Prostate gland (tissue), 2 donors: ENCODE measurements around the gene USP9X.

Source experiments
- POLR2A ChIP-seq: fragments of 450-650 bp; IDR thresholded peaks from one replicate; pipeline ENCODE4 v1.6.1; 2016; ENCODE audit warnings: antibody characterized with exemption, mild to moderate bottlenecking
- POLR2AphosphoS5 ChIP-seq: sonication (generic); formaldehyde crosslinking; IDR thresholded peaks from one replicate; pipeline ENCODE4 v1.6.1; 2017; ENCODE audit warnings: antibody characterized with exemption
- TF ChIP-seq, protein P1 (sequence below), 4 experiments: fragments of 200-600 bp in 2 of 4; fragments of 450-650 bp in 2 of 4; sonication (generic) in 2 of 4; IDR thresholded peaks; 1 replicate in 3 of 4; 2 replicates in 1 of 4; pipeline ENCODE4 v1.5.1; 2016 to 2019; ENCODE audit warnings: antibody characterized with exemption in 4 of 4, mild to moderate bottlenecking in 2 of 4, moderate library complexity in 2 of 4

DNA sequence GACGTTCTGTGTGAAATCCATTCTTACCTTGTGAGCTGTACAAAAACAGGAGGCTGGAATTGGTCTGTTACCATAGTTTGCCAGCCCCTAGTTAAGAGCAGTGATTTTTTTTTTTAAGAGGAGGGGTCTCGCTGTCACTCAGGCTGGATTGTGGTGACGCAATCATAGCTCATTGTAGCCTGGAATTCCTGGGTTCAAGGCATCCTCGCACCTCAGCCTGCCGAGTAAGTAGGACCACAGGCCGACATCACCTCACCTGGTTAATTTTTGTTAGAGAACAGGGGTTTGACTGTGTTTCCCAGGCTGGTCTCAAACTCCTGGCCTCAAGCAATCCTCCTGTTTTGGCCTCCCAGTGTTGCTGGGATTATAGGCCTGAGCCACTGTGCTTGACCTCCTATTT lies 7.5 kb downstream of the USP9X start:
- TF ChIP-seq POLR2A (no peak), POLR2AphosphoS5 (no peak)
- TF ChIP-seq, protein P1, sequence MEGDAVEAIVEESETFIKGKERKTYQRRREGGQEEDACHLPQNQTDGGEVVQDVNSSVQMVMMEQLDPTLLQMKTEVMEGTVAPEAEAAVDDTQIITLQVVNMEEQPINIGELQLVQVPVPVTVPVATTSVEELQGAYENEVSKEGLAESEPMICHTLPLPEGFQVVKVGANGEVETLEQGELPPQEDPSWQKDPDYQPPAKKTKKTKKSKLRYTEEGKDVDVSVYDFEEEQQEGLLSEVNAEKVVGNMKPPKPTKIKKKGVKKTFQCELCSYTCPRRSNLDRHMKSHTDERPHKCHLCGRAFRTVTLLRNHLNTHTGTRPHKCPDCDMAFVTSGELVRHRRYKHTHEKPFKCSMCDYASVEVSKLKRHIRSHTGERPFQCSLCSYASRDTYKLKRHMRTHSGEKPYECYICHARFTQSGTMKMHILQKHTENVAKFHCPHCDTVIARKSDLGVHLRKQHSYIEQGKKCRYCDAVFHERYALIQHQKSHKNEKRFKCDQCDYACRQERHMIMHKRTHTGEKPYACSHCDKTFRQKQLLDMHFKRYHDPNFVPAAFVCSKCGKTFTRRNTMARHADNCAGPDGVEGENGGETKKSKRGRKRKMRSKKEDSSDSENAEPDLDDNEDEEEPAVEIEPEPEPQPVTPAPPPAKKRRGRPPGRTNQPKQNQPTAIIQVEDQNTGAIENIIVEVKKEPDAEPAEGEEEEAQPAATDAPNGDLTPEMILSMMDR (IDR thresholded peaks at IDR 0.05) = no peak
